B cell (primary cell): ENCODE measurements around the gene CA5A.

Experiments
- EZH2 ChIP-seq: IDR thresholded peaks from 2 replicates; pipeline ENCODE4 v1.6.1; 2012; ENCODE audit warnings: borderline replicate concordance, low read depth, mild to moderate bottlenecking, moderate library complexity, low read length; ENCODE audit not compliant: insufficient read depth, poor library complexity, severe bottlenecking
- TF ChIP-seq, protein P1 (sequence below): fragments of 200-600 bp; IDR thresholded peaks from one replicate; pipeline ENCODE4 v1.8.0; 2022; ENCODE audit warnings: antibody characterized with exemption, mild to moderate bottlenecking

DNA sequence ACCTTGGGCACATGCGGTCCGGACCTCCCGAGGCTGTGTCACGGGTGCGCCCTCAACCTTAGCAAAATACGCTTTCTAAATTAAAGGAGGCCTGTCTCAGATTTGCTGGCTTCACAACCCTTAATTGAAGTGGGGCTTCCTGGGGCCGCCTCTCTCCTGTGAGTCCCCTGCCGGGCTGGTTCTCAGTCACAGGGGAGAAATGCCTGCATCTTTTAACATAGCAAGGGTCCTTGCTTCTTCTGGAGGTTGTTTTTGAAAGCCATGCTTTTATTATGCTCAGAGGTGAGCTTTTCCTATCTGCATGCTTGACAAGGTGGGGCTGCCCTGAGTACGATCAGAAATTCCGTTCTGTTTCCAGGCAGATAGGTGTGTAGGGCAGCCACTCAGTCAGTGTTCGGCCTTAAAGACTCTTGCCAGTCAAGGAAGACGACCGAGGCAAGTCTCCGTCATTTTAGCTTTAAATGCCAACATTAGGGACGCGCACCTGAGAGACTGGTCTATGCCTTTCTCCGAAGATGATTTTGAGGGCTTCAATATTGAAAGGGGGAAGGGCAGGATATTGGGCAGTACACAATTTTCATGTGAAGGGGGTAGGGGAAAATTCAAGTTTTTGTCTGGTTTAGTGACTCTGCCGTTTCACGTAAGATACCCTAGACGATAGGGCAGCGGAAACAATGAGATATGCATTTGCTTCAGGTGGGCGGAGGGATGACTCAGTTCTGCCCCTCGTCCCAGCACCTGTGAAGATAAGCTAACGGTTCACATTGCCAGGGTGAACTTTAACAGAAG, 61.5 kb downstream of the CA5A start:
- TF ChIP-seq, protein P1, sequence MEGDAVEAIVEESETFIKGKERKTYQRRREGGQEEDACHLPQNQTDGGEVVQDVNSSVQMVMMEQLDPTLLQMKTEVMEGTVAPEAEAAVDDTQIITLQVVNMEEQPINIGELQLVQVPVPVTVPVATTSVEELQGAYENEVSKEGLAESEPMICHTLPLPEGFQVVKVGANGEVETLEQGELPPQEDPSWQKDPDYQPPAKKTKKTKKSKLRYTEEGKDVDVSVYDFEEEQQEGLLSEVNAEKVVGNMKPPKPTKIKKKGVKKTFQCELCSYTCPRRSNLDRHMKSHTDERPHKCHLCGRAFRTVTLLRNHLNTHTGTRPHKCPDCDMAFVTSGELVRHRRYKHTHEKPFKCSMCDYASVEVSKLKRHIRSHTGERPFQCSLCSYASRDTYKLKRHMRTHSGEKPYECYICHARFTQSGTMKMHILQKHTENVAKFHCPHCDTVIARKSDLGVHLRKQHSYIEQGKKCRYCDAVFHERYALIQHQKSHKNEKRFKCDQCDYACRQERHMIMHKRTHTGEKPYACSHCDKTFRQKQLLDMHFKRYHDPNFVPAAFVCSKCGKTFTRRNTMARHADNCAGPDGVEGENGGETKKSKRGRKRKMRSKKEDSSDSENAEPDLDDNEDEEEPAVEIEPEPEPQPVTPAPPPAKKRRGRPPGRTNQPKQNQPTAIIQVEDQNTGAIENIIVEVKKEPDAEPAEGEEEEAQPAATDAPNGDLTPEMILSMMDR: no peak
- TF ChIP-seq EZH2: no peak
